Dendritic cell treated with granulocyte-macrophage colony-stimulating factor and Interleukin-4, amounts not matched to agents 40 ng/mL and 50 ng/mL, for 4 days (primary cell): ENCODE measurements around the gene SETD1B.

Experiments used
- H3K27ac Mint-ChIP-seq: one replicate; pipeline ENCODE4 v1.8.0; 2022; ENCODE audit warnings: mild to moderate bottlenecking, mixed read lengths
- H3K27me3 Mint-ChIP-seq: one replicate; pipeline ENCODE4 v1.8.0; 2022; ENCODE audit warnings: mild to moderate bottlenecking, mixed read lengths
- H3K36me3 Mint-ChIP-seq: one replicate; pipeline ENCODE4 v1.8.0; 2022; ENCODE audit warnings: low read depth, mixed read lengths
- H3K4me1 Mint-ChIP-seq: one replicate; pipeline ENCODE4 v1.8.0; 2022; ENCODE audit warnings: low read depth, mixed read lengths
- H3K4me3 Mint-ChIP-seq: one replicate; pipeline ENCODE4 v1.8.0; 2022; ENCODE audit warnings: mild to moderate bottlenecking, moderate library complexity, mixed read lengths
- H3K9me3 Mint-ChIP-seq: one replicate; pipeline ENCODE4 v1.8.0; 2022; ENCODE audit warnings: mixed read lengths
- intact Hi-C: fragments of 100-400 bp; cut with micrococcal nuclease; formaldehyde crosslinking; loops from one replicate; pipeline ENCODE4 v1.15.0; 2022

Gene SETD1B

DNA sequence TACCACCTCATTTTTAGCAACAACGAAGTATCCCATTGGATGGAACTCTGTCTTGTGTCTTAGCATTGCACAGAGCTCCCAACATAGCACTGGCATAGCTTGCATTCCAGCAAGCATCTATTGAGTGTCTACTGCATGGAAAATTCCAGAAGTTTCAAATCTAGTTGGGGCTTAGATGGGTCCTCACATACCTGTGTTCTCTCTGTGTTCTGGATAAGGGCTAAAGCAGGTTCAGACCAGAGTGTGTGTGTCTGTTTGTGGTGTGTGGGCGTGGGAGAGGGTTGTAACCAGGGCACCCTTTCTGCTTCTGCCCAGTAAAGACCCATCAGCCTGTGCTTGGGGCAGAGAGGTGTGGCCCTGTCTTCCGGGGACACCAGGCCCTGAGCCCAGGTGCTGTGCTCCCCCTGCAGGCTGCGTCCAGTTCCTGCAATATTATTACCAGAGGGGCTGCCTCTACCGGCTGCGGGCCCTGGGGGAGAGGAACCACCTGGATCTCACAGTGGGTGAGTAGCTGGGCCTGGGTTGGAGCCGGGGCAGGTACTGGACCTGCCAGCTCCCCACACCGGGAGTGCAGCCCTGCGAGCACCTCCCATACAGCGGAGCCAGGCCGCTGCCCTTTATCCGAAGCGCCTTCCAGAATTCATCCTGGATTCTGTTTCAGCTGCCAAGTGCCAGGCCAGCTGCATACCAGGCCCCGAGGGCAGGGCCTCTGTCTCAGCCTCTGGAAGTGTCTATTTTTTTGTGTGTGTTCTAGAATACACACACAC lies 30.6 kb upstream of the SETD1B start:
- no peaks in the 10 kb centered on the region for H3K27me3 Mint-ChIP-seq
- H3K4me1 Mint-ChIP-seq, result peaks cover 5% of the 10 kb centered on the region
- H3K27ac Mint-ChIP-seq, result no peak overlapping the region

DNA sequence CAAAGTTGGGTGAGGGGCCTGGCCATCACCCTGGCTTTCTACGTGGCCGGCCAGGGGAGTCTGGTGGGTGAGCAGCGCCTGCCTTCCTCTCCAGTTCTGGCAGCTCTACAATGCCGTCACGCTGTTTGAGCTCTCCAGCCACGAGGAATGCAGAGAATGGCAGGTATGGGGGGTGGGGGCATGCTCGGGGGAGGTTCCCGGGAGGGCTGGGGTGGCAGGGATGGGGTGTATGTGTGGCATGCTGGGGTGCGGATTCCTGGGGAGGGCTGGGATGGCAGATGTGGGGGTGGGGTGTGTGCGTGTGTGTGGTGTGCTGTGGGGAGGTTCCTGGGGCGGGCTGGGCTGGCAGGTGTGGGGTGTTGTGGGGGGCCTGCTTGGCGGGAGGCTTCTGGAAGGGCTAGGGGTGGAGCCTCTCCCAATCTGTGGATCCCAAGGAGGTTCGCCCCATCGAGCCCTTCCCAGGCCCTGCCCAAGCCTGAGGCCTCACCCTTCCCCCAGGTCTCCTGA lies 28.8 kb upstream of the SETD1B start:
- Mint-ChIP-seq H3K36me3 (peaks cover 19% of the 10 kb centered on the region), H3K4me1 (peaks cover under 1% of the 10 kb centered on the region), H3K27ac (no peak overlapping the region), H3K9me3 (no peaks in the 10 kb centered on the region), H3K27me3 (no peaks in the 10 kb centered on the region), H3K4me3 (no peak overlapping the region)
- intact Hi-C loops, result no loop called here

More for the DNA sequence above, 30.6 kb upstream of the SETD1B start:
- H3K36me3 Mint-ChIP-seq, result peaks cover 1% of the 10 kb centered on the region
- intact Hi-C loops, result loop anchor here (1.0 kb wide), 1 partner anchor 76 kb away; no protein-coding TSS in a partner anchor
- H3K4me3 Mint-ChIP-seq, result no peak overlapping the region
- H3K9me3 Mint-ChIP-seq, result no peaks in the 10 kb centered on the region

DNA sequence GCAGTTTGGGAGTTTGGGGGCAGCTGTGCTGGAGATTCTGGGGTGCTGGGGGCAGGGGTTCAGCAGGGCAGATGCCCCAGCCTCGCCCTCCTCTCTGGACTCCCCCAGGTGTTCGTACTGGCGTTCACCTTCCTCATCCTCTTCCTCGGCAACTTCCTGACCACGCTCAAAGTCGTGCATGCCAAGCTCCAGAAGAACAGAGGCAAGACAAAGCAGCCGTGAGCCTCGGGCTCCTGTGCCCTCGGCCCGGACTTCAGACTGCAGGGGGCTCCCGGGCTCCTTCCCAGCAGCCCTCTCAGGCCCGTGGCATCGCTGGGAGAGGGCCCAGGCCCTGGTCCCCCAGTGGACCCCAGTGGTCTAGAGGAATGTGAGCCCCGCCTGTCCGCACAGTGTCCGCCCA lies 28.3 kb upstream of the SETD1B start:
- Mint-ChIP-seq H3K4me3 (no peak overlapping the region), H3K27me3 (no peaks in the 10 kb centered on the region), H3K27ac (no peak overlapping the region), H3K4me1 (no peaks in the 10 kb centered on the region), H3K9me3 (no peaks in the 10 kb centered on the region), H3K36me3 (peaks cover 24% of the 10 kb centered on the region)
- intact Hi-C loops, result no loop called here

DNA sequence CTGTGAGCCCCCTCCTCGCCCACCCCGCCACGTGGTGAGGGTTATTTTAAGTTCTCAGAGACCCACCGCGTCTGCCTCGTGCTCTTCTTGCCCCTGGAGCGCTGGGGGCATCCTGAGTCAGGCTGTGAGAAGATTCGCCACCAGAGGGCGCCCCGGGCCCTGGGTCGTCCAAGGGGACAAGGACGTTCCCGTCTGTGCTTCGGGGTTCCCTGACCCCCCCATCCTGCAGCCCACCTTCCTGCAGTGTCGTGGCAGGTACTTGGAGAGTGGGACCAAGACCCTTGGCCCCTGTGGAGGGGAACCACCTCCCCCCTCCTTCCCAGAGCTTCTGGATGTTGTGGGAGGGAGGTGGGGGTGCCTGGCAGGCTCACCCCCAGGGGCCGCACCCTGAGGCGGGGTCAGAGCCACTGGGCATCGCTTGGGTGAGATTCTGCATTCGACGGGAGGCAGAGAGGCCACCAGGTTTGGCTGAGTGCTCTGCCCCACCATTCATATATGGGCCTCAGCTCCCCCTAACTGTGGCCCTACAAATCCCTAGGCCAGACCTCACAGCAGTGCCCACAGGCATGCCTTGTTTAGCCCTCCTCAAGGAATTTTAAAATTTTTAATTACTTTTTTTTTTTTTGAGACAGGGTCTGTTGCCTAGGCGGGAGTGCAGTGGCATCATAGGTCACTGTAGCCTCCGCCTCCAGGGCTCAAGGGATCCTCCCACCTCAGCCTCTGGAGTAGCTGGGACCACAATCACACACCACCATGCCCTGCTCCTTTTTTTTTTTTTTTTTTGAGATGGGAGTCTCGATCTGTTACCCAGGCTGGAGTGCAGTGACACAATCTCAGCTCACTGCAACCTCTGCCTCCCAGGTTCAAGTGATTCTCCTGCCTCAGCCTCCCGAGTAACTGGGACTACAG lies 27.4 kb upstream of the SETD1B start:
- H3K4me1 Mint-ChIP-seq, result peaks cover 6% of the 10 kb centered on the region
- H3K9me3 Mint-ChIP-seq, result no peaks in the 10 kb centered on the region
- H3K36me3 Mint-ChIP-seq, result peaks cover 32% of the 10 kb centered on the region
- H3K27ac Mint-ChIP-seq, result no peak overlapping the region
- H3K27me3 Mint-ChIP-seq, result no peaks in the 10 kb centered on the region
- intact Hi-C loops, result loop anchor here (1.0 kb wide), 2 partner anchors 18 to 36 kb away; no protein-coding TSS in a partner anchor
- no peak overlapping the region for H3K4me3 Mint-ChIP-seq

DNA sequence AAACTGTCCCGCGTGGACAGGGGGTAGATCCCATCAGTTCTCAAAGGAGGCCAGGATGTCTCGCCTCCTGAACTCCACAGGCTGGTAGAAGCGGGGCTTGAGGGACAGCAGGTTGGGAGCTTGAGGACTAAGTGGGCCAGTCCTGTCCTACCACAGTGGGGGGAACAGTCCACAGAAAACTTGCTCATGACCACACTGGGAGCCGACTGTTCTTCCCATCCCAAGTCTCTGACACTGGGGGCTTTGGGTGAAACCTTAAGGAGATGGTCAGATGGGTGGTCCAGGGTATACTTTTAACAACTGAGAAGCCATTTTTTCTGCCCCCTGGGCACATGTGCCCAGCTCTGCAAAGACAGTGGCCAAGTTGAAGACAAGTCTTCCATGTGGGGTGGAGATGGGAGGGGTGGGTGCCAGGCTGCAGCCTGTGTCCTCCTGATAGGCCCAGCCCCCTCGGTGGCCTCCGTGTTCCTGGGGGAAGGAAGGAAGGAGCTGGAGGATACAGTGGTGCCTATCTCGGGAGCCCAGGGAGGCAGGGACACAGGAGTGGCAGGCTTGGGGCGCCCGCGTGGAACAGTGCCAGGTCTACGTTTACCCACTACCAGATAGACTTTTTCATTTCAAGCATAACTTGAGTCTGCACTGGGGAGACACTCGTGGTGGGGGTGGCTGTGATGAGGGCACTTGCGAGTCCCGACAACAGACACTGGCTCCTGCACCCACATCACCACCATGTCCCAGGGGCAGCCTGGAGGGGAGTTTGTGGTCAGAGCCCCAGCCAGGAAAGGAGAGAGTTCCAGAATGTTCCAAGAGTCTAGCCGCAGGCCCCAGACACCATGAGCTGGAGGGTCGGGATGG lies 25.0 kb upstream of the SETD1B start:
- Mint-ChIP-seq H3K9me3 (no peaks in the 10 kb centered on the region), H3K4me1 (peaks cover 27% of the 10 kb centered on the region)
- intact Hi-C loops, result no loop called here

DNA sequence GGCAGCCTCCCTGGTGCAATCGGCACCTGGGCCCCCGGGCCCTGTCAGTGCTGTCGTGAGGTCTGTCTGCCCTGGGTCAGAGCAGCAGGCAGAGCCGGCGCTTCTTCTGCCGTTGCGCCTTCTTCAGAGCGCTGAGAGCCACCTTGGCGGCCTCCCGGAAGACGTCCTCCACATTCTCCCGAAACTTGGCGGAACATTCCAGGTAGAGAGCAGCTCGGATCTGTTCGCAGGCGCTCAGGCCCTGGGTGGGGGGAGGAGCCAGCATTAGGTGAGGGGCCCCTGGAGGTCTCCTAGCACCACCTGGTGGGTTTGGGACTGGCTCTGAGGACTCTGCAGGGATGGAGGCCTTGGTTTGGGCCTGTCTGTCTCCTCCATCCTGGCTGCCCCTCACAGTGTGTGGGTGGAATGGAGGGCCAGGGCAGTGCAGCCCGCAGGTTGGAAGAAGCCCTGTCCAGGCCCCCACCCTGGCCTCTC lies 24.4 kb upstream of the SETD1B start:
- no peak overlapping the region for H3K27ac Mint-ChIP-seq
- no peaks in the 10 kb centered on the region for H3K9me3 Mint-ChIP-seq

More for the DNA sequence above, 25.0 kb upstream of the SETD1B start:
- Mint-ChIP-seq H3K27ac (no peak overlapping the region), H3K36me3 (peaks cover 40% of the 10 kb centered on the region), H3K4me3 (no peak overlapping the region), H3K27me3 (no peaks in the 10 kb centered on the region)

DNA sequence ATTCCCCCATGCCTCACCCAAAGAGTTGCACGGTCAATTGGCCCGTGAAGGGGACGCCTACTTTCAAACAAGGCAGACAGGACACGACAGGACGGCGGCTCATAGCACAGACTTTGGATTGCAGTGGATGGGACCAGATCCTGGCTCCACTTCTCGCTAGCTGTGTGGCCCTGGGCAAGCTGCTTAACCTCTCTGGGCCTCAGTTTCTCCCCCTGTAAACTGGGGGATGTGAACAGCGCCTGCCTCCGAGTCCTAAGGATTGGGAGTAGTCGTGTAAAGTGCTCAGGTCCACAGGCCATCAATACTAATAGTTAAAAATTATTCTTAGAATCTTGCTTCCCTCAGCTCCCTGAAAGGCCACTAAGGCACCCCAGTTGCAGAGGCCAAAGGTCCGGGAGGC lies 23.4 kb upstream of the SETD1B start:
- Mint-ChIP-seq H3K4me3 (no peak overlapping the region), H3K27ac (peak overlapping the region; percentile 79), H3K9me3 (no peaks in the 10 kb centered on the region), H3K36me3 (peaks cover 44% of the 10 kb centered on the region), H3K27me3 (no peaks in the 10 kb centered on the region), H3K4me1 (peaks cover 39% of the 10 kb centered on the region)
- intact Hi-C loops, result no loop called here

More for the DNA sequence above, 24.4 kb upstream of the SETD1B start:
- intact Hi-C loops, result no loop called here
- H3K36me3 Mint-ChIP-seq, result peaks cover 44% of the 10 kb centered on the region
- peaks cover 32% of the 10 kb centered on the region for H3K4me1 Mint-ChIP-seq
- no peak overlapping the region for H3K4me3 Mint-ChIP-seq
- H3K27me3 Mint-ChIP-seq, result no peaks in the 10 kb centered on the region

DNA sequence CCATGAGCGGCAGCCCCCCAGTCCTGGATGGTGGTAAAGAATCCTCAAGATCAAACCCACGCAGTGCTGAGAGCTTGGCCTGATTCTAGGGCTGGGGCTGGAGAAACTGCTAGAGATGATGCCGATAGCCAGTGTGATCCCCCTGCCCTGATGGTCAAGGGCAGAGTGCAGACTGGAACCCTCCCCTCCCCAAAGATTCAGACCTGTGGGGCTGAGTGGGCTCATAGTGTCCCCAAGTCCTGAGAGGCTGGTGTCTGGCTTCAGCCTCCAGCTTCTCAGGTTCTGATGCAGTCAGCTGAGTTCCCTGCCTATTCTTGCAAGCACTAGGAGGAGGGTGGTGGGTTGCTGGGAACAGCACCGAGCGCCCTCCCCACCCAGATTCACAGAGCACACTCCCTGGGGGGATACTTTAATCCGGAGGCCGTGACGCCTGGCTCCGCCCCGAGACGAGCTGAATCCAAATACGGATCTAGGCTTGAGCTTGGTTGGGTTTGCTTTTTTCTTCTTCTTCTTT lies 22.3 kb upstream of the SETD1B start:
- H3K36me3 Mint-ChIP-seq, result peaks cover 50% of the 10 kb centered on the region
- H3K27ac Mint-ChIP-seq, result peak overlapping the region; percentile 79
- peak overlapping the region; percentile 58 for H3K4me3 Mint-ChIP-seq
- intact Hi-C loops, result no loop called here
- peaks cover 48% of the 10 kb centered on the region for H3K4me1 Mint-ChIP-seq
- H3K27me3 Mint-ChIP-seq, result no peaks in the 10 kb centered on the region
- no peaks in the 10 kb centered on the region for H3K9me3 Mint-ChIP-seq

DNA sequence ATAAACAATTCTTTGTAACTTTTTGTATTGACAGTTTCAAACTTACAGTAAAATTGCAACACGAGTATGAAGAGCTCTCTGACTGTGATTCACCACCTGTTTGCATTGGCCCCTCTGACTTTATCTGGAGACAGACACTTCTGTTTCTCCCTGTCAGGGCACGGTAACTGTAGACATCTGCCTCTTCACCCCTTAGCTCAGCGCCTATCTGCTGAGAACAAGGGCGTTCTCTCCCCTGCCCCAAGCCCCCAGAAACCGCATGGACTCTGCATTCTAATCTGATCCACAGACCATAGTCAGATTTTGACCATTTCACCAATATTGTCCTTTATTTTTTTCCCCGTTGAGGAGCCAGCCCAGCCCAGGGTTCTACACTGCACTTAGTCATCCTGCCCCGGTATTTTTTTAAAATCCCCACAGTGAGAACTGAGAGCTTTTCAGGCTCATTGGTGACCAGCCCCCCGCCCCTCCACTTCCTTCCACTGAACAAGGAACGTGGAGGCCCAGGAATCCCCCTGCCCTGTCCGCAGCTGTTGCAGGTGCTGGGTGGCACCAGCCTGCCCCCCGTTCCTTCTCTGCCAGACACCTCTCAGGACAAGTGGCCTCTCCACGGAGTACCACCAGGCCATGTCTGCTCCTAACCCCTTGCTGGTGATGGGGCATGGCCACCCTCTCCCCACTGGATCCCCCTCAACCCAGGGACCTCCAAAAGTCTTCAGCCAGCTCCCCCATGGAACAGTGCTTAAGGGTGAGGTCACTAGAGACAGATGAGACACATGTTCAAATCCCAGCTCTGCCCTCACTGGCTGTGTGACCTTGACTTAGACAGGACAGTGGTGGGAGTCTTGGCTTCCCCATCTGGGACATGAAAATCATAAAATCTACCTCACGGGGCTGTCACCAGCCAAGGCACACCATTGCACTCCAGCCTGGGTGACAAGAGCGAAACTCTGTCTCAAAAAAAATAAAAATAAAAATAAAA lies 21.5 kb upstream of the SETD1B start:
- Mint-ChIP-seq H3K4me1 (peaks cover 55% of the 10 kb centered on the region), H3K27ac (peak overlapping the region; percentile 79)

DNA sequence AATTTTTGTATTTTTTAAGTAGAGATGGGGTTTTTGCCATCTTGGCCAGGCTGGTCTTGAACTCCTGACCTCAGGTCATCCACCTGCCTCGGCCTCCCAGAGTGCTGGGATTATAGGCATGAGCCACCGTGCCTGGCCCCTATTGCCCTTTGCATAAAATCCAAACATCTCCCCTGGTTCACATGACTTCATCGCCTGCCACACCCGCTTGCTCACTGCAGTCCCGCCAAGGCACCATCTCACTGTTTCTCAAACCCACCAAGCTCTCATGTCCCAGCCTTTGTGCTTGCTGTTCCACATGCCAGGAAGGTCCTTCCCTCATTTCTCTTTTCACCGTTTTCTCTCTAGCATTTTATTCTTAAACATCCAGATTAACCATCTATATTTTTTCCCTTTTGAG lies 20.0 kb upstream of the SETD1B start:
- peak overlapping the region; percentile 33 for H3K27ac Mint-ChIP-seq
- peaks cover 56% of the 10 kb centered on the region for H3K36me3 Mint-ChIP-seq
- intact Hi-C loops, result no loop called here
- H3K4me3 Mint-ChIP-seq, result no peak overlapping the region
- H3K27me3 Mint-ChIP-seq, result no peaks in the 10 kb centered on the region
- H3K4me1 Mint-ChIP-seq, result peaks cover 69% of the 10 kb centered on the region
- no peaks in the 10 kb centered on the region for H3K9me3 Mint-ChIP-seq

More for the DNA sequence above, 21.5 kb upstream of the SETD1B start:
- intact Hi-C loops, result no loop called here
- H3K4me3 Mint-ChIP-seq, result peak overlapping the region; percentile 58
- H3K36me3 Mint-ChIP-seq, result peaks cover 58% of the 10 kb centered on the region
- no peaks in the 10 kb centered on the region for H3K27me3 Mint-ChIP-seq
- no peaks in the 10 kb centered on the region for H3K9me3 Mint-ChIP-seq

DNA sequence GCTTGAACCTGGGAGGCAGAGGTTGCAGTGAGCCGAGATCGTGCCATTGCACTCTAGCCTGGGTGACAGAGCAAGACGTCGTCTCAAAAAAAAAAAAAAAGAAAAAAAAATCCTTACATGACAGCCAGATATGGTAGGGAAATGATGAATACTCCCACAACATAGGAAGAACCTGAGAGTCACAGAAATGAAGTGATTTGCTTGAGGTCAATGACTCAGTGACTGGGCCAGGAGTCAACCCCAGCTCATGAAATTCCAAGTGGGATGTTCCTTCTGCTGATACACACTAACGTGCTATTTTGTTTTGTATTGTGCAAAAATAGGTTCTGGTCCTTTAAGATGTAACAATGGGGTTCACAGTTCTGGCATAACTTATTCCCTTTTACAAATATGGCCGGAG lies 19.3 kb upstream of the SETD1B start:
- Mint-ChIP-seq H3K27ac (peak overlapping the region; percentile 33), H3K4me1 (peaks cover 76% of the 10 kb centered on the region), H3K27me3 (no peaks in the 10 kb centered on the region), H3K9me3 (no peaks in the 10 kb centered on the region), H3K36me3 (peaks cover 49% of the 10 kb centered on the region), H3K4me3 (no peak overlapping the region)
- intact Hi-C loops, result no loop called here

DNA sequence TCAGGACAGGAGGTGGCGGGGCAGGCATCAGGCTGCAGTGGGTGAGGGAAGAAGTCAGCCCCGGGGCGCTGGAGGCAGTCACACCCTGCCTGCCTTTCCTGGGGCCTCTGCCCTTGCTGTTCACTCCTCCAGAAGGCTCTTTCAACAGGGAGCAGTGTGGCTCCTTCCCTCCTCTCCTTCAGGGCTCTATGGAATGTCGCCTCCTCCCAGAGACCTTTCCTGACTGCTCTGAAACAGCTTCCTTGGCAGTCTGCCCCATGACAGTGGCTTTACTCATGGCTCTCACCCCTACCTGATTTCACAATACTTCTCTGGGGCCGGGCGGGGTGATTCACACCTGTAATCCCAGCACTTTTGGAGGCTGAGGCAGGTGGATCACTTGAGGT lies 17.4 kb upstream of the SETD1B start:
- H3K4me3 Mint-ChIP-seq, result no peak overlapping the region
- H3K36me3 Mint-ChIP-seq, result peaks cover 38% of the 10 kb centered on the region
- no peaks in the 10 kb centered on the region for H3K9me3 Mint-ChIP-seq
- no peaks in the 10 kb centered on the region for H3K27me3 Mint-ChIP-seq
- intact Hi-C loops, result no loop called here
- peak overlapping the region; percentile 100 for H3K27ac Mint-ChIP-seq
- H3K4me1 Mint-ChIP-seq, result peaks cover 90% of the 10 kb centered on the region
